ENCODE results near the gene GADD45G. TPM values are rescaled to one million over a fixed set of nuclear protein-coding genes. Genes with fewer than 3 reads are reported as not detected.

Gene GADD45G
- total RNA-seq, 1 donor from 2014 or later: 19.8 TPM

- intact Hi-C loops (cut with DNase I): no loop called here
- Histone ChIP-seq H3K27ac (no peak overlapping the region), H3K4me1 (no peaks in the 10 kb centered on the region), H3K4me3 (no peak overlapping the region), H3K36me3 (no peaks in the 10 kb centered on the region), H3K9me3 (no peaks in the 10 kb centered on the region), H3K27me3 (no peaks in the 10 kb centered on the region)
- TF ChIP-seq, protein P1, sequence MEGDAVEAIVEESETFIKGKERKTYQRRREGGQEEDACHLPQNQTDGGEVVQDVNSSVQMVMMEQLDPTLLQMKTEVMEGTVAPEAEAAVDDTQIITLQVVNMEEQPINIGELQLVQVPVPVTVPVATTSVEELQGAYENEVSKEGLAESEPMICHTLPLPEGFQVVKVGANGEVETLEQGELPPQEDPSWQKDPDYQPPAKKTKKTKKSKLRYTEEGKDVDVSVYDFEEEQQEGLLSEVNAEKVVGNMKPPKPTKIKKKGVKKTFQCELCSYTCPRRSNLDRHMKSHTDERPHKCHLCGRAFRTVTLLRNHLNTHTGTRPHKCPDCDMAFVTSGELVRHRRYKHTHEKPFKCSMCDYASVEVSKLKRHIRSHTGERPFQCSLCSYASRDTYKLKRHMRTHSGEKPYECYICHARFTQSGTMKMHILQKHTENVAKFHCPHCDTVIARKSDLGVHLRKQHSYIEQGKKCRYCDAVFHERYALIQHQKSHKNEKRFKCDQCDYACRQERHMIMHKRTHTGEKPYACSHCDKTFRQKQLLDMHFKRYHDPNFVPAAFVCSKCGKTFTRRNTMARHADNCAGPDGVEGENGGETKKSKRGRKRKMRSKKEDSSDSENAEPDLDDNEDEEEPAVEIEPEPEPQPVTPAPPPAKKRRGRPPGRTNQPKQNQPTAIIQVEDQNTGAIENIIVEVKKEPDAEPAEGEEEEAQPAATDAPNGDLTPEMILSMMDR (IDR thresholded peaks at IDR 0.05): no peak
- no peak for ATAC-seq
- no peak for DNase-seq
These were observed 30.5 kb upstream of the GADD45G start for GRCh38 chr9:89574309-89574708.

DNA sequence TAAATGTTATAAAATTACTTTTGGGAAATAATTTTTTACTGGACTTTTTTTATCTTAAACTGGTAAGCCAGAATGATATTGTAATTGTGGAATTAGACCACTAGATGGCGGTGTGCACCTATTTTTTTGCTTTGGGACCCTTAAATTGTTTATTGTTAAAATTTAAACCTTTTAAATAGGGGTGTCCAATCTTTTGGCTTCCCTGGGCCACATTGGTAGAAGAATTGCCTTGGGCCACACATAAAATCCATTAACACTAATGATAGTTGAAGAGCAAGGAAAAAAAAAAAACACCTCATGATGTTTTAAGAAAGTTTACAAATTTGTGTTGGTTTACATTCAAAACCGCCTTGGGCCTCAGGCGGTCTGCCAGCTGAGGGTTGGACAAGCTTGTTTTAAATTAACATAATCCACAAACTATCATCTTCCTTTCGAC, 28.4 kb upstream of the GADD45G start:
- no peaks in the 10 kb centered on the region for H3K4me1 ChIP-seq
- no peaks in the 10 kb centered on the region for H3K9me3 ChIP-seq
- ATAC-seq (no peak), DNase-seq (no peak)
- H3K27me3 ChIP-seq: no peaks in the 10 kb centered on the region
- TF ChIP-seq, protein P1 (IDR thresholded peaks at IDR 0.05): peak; percentile 82
- no peak overlapping the region for H3K4me3 ChIP-seq
- no peak overlapping the region for H3K27ac ChIP-seq
- intact Hi-C loops (cut with DNase I): no loop called here
- H3K36me3 ChIP-seq: no peaks in the 10 kb centered on the region

DNA sequence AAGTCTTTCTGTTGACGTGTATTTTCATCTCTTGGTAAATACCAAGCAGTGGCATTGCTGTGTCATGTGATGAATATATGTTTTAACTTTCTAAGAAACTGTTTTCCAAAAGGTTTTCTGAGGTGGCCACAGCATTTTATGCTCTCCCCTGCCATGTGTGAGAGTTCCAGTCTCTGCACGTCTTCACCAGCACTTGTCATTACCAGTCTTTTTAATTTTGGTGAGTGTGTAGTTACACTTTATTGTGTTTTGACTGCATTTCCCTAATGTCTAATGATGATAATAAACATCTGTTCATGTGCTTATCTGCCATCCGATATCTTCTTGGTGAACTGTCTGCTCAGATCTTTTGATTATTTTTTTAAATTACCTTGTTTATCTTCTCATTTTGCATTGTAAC, 27.4 kb upstream of the GADD45G start:
- DNase-seq (no peak), ATAC-seq (no peak)
- no peaks in the 10 kb centered on the region for H3K36me3 ChIP-seq
- H3K4me3 ChIP-seq: no peak overlapping the region
- TF ChIP-seq, protein P1 (IDR thresholded peaks at IDR 0.05): no peak
- H3K4me1 ChIP-seq: no peaks in the 10 kb centered on the region
- no peaks in the 10 kb centered on the region for H3K27me3 ChIP-seq
- no peaks in the 10 kb centered on the region for H3K9me3 ChIP-seq
- intact Hi-C loops (cut with DNase I): no loop called here
- H3K27ac ChIP-seq: no peak overlapping the region

GRCh38 chr9:89579741-89580385, 24.9 kb upstream of the GADD45G start:
- ATAC-seq: peak; percentile 62
- H3K9me3 ChIP-seq: no peaks in the 10 kb centered on the region
- no peak overlapping the region for H3K27ac ChIP-seq
- intact Hi-C loops (cut with DNase I): no loop called here
- no peak overlapping the region for H3K4me3 ChIP-seq
- no peak for DNase-seq
- peaks cover 1% of the 10 kb centered on the region for H3K27me3 ChIP-seq
- H3K36me3 ChIP-seq: no peaks in the 10 kb centered on the region
- no peaks in the 10 kb centered on the region for H3K4me1 ChIP-seq
- TF ChIP-seq, protein P1 (IDR thresholded peaks at IDR 0.05): no peak

DNA sequence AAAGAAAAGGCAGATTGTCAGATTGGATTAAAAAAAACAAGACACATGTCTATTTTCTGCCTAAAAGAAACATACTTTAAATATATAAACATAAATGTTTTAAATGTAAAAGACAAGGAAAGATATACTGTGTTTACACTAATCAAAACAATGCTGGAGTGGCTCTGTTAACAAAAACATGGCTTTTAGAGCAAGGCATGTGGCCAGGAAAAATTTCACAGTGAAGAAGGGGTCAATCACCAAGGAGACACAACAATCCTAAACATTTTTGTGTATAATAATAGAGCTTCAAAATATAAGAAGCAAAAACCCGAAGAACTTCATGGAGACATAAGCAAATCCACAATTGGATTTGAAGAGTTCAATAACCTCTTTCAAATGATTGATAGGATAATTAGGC, 18.5 kb upstream of the GADD45G start:
- TF ChIP-seq, protein P1 (IDR thresholded peaks at IDR 0.05): no peak
- no peaks in the 10 kb centered on the region for H3K9me3 ChIP-seq
- no peak overlapping the region for H3K4me3 ChIP-seq
- H3K4me1 ChIP-seq: no peaks in the 10 kb centered on the region
- DNase-seq (no peak), ATAC-seq (no peak)
- intact Hi-C loops (cut with DNase I): no loop called here
- no peak overlapping the region for H3K27ac ChIP-seq
- no peaks in the 10 kb centered on the region for H3K36me3 ChIP-seq
- peaks cover 3% of the 10 kb centered on the region for H3K27me3 ChIP-seq

All from upper lobe of right lung (tissue), 1 donor.